Testis (tissue), 2 donors: ENCODE measurements around the gene GBP5.
"Not testable (repeated sequence)": the region's sequence is repeated elsewhere in the genome, so short reads cannot be mapped to it uniquely, and the experiment has no call there.

Experiments used
- POLR2A ChIP-seq: fragments of 450-650 bp; IDR thresholded peaks from one replicate; pipeline ENCODE4 v1.6.1; 2017; ENCODE audit warnings: antibody characterized with exemption, mild to moderate bottlenecking, moderate library complexity
- TF ChIP-seq, protein P1 (sequence below), 3 experiments: fragments of 450-650 bp in 2 of 3; fragments of 200-600 bp in 1 of 3; sonication (generic) in 1 of 3; IDR thresholded peaks; one replicate each; pipeline ENCODE4 v1.5.1; 2016 to 2019; ENCODE audit warnings: antibody characterized with exemption in 3 of 3, mild to moderate bottlenecking in 2 of 3, moderate library complexity in 1 of 3

DNA sequence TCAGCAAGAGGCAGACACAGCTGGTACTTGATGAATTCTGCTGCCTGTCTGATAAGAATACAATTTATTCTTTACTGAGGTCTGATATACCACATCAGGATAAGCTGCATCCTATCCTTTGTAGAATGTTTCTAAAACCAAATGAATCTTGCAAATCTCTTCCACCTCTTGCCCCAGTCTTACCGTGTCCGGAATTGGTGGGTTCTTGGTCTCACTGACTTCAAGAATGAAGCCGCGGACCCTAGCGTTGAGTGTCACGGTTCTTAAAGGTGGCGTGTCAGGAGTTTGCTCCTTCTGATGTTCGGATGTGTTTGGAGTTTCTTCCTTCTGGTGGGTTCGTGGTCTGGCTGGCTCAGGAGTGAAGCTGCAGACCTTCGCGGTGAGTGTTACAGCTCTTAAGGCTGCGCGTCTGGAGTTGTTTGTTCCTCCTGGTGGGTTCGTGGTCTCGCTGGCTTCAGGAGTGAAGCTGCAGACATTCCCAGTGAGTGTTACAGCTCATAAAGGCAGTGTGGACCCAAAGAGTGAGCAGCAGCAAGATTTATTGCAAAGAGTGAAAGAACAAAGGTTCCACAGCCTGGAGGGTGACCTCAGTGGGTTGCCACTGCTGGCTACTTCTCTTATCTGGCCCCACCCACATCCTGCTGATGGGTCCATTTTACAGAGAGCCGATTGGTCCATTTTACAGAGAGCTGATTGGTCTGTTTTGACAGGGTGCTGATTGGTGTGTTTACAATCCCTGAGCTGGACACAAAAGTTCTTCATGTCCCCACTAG lies at the start of gene GBP5:
- TF ChIP-seq, protein P1, sequence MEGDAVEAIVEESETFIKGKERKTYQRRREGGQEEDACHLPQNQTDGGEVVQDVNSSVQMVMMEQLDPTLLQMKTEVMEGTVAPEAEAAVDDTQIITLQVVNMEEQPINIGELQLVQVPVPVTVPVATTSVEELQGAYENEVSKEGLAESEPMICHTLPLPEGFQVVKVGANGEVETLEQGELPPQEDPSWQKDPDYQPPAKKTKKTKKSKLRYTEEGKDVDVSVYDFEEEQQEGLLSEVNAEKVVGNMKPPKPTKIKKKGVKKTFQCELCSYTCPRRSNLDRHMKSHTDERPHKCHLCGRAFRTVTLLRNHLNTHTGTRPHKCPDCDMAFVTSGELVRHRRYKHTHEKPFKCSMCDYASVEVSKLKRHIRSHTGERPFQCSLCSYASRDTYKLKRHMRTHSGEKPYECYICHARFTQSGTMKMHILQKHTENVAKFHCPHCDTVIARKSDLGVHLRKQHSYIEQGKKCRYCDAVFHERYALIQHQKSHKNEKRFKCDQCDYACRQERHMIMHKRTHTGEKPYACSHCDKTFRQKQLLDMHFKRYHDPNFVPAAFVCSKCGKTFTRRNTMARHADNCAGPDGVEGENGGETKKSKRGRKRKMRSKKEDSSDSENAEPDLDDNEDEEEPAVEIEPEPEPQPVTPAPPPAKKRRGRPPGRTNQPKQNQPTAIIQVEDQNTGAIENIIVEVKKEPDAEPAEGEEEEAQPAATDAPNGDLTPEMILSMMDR (IDR thresholded peaks at IDR 0.05) = not testable (repeated sequence)
- TF ChIP-seq POLR2A = not testable (repeated sequence)
